ENCODE results near the gene DENND6B.
"Not testable (repeated sequence)": the region's sequence is repeated elsewhere in the genome, so short reads cannot be mapped to it uniquely, and the experiment has no call there.

Gene DENND6B

GRCh38 chr22:50339945-50340879, 13.4 kb upstream of the DENND6B start:
- DNase-seq (ENCODE audit: low spot score) = no peak

DNA sequence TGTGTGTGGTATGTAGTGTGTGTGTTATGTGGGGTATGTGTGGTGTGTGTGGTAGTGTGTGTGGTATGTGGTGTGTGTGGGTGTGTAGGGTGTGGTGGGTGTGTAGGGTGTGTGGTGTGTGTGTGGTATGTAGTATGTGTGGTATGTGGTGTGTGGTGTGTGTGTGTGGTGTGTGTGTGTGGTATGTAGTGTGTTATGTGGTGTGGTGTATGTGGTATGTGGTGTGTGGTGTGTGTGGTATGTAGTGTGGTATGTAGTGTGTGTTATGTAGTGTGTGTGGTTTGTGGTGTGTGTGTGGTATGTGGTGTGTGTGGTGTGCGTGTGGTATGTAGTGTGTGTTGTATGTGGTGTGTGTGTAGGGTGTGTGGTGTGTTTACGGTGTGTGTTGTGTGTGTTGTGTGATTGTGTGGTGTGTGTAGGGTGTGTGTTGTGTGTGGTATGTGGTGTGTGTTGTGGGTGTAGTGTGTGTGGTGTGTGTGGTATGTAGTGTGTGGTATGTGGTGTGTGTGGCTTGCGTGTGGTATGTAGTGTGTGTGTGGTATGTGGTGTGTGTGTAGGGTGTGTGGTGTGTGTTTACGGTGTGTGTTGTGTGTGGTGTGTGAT, 12.1 kb upstream of the DENND6B start:
- DNase-seq (ENCODE audit: low spot score) = no peak

- no peak for DNase-seq (ENCODE audit: low spot score)
Observed at GRCh38 chr22:50338042-50338573, 11.3 kb upstream of the DENND6B start.

DNA sequence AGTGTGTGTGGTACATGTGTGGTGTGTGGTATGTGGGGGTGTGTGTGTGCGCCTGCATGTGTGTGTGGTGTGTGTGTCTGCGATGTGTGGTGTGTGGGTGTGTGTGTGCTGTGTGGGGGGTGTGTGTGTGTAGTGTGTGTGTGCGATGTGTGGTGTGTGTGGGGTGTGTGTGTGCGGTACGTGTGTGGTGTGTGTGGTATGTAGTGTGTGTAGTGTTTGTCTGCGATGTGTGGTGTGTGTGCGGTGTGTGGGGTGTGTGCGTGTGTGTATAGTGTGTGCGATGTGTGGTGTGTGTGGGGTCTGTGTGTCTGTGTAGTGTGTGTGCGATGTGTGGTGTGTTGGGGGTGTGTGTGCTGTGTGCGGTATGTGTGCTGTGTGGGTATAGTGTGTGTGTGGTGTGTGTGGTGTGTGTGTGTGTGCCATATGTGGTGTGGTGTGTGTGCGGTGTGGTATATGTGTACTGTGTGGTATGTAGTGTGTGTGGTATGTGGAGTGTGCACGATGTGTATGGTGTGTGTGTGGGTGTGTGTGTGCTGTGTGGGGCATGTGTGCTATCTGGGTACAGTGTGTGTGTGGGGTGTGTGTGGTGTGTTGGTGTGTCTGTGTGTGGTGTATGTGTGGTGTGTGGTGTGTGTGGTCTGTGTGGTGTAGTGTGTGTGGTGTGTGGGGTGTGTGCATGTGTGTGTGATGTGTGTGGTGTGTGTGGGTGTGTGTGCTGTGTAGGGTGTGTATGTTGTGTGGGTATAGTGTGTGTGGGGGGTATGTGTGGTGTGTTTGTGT, 10.6 kb upstream of the DENND6B start:
- DNase-seq (ENCODE audit: low spot score) = no peak

DNA sequence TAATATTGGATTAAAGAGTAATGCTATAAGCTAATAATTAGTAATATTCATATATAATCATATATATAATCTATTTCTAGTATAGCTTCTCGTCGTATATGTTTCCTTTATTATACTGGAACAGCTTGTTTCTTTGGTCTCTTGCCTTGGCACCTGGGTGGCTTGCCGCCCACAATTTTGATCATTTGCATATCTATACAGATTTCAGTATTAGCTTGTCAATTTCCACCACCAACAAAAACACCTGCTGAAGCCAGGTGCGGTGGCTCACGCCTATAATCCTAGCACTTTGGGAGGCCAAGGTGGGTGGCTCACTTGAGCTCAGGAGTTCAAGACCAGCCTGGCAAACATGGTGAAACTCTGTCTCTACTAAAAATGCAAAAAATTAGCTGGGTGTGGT, 7.6 kb upstream of the DENND6B start:
- DNase-seq (ENCODE audit: low spot score) = not testable (repeated sequence)

GRCh38 chr22:50329236-50329635, 2.4 kb upstream of the DENND6B start:
- DNase-seq (ENCODE audit: low spot score) = no peak

DNA sequence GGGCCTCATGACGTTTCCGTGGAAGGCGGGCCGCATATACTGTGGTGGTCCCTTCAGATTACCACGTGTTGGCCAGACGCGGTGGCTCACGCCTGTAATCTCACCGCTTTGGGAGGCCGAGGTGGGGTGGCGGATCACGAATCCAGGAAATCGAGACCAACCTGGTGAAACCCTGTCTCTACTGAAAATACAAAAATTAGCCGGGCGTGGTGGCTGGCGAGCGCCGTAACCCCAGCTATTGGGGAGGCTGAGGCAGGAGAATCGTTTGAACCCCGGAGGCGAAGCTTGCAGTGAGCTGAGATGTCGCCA, 853 bp upstream of the DENND6B start:
- DNase-seq (ENCODE audit: low spot score) = no peak

GRCh38 chr22:50326225-50326955, 422 bp downstream of the DENND6B start:
- no peak for DNase-seq (ENCODE audit: low spot score)

- DNase-seq (ENCODE audit: low spot score) = no peak
Observed at GRCh38 chr22:50325444-50326224, 1.2 kb downstream of the DENND6B start.

GRCh38 chr22:50323900-50324299, 2.9 kb downstream of the DENND6B start:
- no peak for DNase-seq (ENCODE audit: low spot score)

DNA sequence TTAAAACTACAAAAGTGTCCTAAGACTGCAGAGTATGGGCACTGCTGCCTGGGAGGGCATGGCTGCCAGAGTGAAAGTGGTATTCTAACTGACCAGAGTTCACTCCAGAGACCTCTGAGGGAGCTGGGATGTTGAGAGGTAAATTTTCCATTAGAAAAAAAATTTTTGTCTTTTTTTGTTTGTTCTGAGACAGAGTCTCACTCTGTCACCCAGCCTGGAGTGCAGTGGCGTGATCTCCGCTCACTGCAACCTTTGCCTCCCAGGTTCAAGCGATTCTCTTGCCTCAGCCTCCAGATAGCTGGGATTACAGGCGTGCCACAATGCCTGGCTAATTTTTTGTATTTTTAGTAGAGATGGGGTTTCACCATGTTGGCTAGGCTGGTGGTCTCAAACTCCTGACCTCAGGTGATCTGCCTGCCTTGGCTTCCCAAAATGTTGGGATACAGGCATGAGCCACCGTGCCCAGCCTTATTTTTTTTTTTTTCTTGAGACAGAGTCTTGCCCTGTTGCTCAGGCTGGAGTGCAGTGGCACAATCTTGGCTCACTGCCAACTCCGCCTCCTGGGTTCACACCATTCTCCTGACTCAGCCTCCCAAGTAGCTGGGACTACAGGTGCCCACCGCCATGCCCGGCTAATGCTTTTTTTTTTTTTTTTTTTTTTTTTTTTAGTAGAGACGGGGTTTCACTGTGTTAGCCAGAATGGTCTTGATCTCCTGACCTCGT, 4.3 kb downstream of the DENND6B start:
- not testable (repeated sequence) for DNase-seq (ENCODE audit: low spot score)

- no peak for DNase-seq (ENCODE audit: low spot score)
Observed at GRCh38 chr22:50320671-50321325, 6.0 kb downstream of the DENND6B start.

DNA sequence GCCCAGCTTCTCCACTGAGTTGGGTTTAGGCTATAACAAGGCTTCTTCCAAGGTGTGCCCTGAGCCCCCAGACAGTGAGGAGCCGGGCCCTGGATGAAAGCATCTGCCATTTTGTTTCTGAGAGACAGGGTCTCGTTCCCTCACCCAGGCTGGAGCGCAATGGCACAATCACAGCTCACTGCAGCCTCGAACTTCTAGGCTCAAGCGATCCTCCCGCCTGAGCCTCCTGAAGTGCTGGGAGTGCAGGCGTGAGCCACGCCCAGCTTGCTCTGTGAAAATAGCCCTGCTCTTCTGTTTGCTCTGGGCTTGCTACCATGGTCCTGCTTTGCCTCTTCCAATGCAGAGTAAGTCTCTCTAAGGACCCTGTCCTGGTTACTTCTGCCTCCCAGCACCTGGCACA, 6.7 kb downstream of the DENND6B start:
- no peak for DNase-seq (ENCODE audit: low spot score)

DNA sequence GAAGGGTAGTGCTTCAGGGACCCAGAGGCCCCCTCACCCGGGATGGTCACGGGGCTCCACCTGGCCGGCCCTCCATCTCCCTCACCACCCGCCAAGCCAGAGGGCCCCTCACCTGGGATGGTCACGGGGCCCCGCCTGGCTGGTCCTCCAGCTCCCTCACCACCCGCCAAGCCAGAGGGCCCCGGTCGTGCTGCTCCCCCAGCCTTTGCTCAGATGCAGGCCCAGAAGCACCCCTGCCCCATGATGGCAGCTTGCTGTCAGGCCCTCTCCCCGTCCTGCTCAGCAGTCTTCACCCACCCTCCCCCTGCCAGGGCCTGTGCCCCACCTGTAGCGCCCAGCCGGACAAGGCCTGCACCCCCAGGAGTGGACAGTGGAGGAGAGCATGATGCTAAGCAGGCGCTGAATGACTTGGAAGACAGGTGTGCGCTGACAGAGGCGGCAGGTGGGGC, 7.3 kb downstream of the DENND6B start:
- no peak for DNase-seq (ENCODE audit: low spot score)

- DNase-seq (ENCODE audit: low spot score) = no peak
Observed at GRCh38 chr22:50318698-50319411, 8.0 kb downstream of the DENND6B start.

GRCh38 chr22:50318356-50318697, 8.5 kb downstream of the DENND6B start:
- DNase-seq (ENCODE audit: low spot score) = no peak

DNA sequence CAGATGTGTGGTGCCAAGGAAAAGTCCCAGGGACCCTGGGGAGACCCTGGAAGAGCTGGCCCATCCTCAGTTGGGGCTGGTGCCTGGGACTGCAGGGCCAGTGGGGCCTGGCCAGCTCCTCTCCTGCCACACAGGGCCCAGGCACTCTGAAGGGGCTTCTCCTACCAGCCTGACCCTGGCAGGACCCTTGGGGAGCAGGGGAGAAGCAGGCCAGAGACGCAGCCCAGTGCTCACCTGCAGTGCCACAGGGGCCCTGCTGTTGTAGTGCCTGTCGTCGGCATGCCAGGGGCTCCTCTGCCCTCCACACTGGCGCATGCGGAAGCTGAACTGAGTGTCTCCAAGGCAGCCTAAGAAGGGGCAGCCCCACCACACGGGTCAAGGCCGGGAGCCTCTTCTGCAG, 9.1 kb downstream of the DENND6B start:
- no peak for DNase-seq (ENCODE audit: low spot score)

GRCh38 chr22:50317178-50317577, 9.6 kb downstream of the DENND6B start:
- DNase-seq (ENCODE audit: low spot score) = no peak
